GM19324 (cell line): Measurements from ENCODE around the gene LRRN3.

Source experiments
- ATAC-seq: cut with Tn5 transposase; IDR thresholded peaks from one replicate; pipeline ENCODE4 v1.9.1; 2021; ENCODE audit warnings: mild to moderate bottlenecking, moderate library complexity; ENCODE audit not compliant: unreplicated experiment, low FRiP score

Gene LRRN3

GRCh38 chr7:111103678-111104274 lies 12.8 kb downstream of the LRRN3 start:
- ATAC-seq, result peak; percentile 79

GRCh38 chr7:111104710-111105109 lies 13.8 kb downstream of the LRRN3 start:
- ATAC-seq, result no peak

GRCh38 chr7:111105269-111105668 lies 14.3 kb downstream of the LRRN3 start:
- no peak for ATAC-seq

- no peak for ATAC-seq
Measured at GRCh38 chr7:111107579-111107978, 16.7 kb downstream of the LRRN3 start.

DNA sequence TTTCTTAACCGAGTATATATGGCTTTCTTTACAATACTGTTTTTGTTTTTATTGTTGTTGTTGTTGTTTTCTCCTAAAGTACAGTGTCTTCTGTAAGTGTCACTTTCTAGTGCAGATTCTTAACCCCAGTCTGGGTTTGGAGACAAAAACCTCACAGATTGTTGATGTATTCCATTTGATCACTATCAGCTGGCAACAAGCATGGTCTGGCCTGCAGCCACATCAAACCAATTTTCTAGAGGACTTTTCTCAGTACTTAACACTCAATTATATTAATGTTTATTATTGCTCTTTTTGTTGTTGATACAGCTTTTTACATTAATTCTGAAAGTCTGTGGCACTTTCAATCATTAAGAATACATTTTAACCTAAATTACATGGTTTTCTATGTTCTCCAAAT lies 17.1 kb downstream of the LRRN3 start:
- ATAC-seq, result no peak

GRCh38 chr7:111108496-111108895 lies 17.6 kb downstream of the LRRN3 start:
- no peak for ATAC-seq

DNA sequence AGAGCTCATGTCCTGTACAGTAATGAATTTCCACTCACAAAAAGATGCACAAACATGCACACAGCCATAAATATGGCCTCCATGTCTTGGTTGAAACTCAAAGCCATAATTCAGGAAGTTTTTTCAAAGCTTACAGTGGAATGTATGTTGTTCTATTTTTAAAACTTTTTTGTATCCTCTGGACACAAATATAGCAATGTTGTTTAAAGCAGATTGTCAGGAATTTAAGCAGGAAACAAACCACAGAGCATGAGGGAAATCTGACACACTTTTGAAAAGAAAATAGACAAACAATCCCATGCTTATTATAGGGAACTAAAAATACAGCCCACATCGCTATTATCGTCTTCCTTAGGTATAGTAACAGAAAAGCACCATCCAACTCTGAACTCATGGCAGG lies 21.5 kb downstream of the LRRN3 start:
- ATAC-seq, result no peak

GRCh38 chr7:111113263-111114017 lies 22.5 kb downstream of the LRRN3 start:
- ATAC-seq, result no peak

- ATAC-seq, result no peak
Measured at GRCh38 chr7:111115966-111116365, 25.0 kb downstream of the LRRN3 start.

GRCh38 chr7:111126987-111127386 lies 36.1 kb downstream of the LRRN3 start:
- no peak for ATAC-seq

DNA sequence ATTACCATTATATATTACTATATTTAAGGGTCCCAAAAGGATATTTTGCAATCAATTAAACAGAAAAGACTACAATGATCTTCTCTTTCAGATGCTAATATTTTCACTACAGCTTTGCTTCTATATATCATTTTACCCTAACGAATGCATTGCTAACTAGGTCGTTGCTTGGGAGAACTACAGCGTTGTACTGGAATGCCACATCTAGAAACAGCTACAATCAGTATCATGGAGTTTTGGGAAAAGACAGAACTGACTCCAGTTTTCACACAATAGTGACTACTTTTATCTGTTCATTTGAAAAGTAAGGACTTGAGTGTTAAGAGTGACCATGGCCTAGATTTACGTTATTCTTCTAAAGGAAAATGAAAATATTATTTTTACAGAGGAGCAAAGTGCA lies 38.5 kb downstream of the LRRN3 start:
- no peak for ATAC-seq

GRCh38 chr7:111132833-111133232 lies 41.9 kb downstream of the LRRN3 start:
- no peak for ATAC-seq

- peak; percentile 76 for ATAC-seq
Measured at GRCh38 chr7:111137296-111138192, 46.6 kb downstream of the LRRN3 start.

- peak; percentile 88 for ATAC-seq
Measured at GRCh38 chr7:111138193-111138569, 47.3 kb downstream of the LRRN3 start.

DNA sequence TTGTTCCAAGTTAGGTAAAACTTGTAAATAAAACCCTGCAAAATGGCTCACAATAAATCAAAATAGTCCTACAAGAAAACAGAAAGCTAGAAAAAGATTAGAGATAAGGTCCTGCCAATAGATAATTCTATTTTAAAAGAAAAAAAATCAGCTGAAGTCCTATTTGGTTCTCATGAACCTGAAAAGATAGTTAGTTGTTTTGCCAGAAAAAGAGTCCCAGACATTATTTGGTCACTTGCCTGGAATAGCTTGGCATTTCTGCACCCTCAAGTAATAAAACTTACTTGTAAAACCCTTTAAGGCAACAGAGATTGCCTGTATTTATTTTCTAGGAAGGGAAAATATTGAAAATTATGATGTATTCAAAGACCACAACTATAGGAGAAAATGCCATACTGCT lies 47.7 kb downstream of the LRRN3 start:
- no peak for ATAC-seq

DNA sequence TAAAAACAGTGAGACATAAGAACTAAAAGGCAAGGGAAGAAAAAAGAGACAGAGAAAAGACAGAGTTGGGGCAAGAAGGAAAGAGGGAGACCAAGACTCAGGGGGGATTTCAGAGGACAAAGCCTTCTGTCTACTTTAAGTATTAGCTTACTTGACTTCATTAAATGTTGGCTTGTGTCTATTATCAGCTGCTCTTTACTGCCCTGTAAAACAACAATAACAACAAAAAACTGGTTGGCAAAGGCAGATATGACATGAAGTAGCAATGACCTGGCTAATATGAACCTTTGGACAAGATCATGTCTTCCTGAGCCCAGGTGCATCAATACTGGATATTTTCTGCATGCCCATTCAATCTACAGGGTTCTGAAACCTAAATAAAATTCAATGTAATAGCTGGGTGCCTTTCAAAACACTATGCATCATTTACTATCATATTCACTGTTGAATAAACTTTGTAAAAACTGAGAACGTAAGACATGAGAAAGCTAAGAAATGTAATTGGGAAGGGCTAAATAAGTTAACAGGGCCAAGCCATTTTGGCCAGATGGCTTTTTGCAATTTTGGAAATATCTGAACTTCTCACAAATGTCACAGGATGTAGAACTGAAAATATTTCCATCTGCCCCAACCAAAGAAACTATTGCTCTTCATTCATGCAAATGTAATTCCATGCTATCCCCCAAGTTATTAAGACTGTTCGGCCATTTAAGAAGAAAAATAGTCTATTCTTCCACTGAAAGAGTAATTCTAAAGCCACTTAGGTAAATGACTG lies 49.4 kb downstream of the LRRN3 start:
- ATAC-seq, result no peak

DNA sequence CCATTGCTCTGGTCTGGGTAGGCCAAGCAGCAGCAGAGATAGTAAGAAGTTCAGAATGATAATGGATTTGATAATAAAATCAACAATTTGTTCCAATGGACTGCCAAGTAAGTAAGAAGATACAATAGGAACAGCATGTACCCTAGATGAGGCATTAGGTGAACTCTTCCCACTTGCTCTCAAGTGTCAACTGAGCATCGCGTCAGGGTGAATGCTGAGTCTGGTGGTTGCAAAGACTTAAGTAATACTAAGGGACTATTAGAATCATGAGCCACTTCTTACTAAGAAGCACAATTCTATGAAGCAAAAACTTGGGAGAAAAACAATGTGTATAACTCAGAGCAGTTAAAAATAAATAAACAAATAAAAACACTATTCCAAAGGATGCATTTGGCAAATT lies 54.5 kb downstream of the LRRN3 start:
- no peak for ATAC-seq

DNA sequence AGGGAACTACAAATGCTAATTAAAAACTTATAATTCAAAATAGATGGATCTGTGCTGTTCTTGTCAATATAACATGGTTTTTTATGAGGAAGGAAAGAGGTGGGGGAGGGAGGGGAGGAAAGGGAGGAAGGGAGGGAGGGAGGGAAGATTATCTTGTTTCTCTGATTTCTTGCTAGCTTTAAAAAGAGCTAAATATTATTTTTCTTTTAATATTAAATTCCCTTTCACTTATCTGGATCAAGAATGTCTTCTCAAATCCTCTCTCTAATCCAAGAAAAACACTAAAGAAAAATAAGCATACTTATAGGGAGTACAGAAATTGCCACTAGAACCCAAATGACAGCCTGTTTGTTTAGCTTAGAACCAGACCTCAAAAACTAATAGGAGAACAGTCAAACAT lies 55.2 kb downstream of the LRRN3 start:
- no peak for ATAC-seq

- no peak for ATAC-seq
Measured at GRCh38 chr7:111147708-111148533, 57.0 kb downstream of the LRRN3 start.

DNA sequence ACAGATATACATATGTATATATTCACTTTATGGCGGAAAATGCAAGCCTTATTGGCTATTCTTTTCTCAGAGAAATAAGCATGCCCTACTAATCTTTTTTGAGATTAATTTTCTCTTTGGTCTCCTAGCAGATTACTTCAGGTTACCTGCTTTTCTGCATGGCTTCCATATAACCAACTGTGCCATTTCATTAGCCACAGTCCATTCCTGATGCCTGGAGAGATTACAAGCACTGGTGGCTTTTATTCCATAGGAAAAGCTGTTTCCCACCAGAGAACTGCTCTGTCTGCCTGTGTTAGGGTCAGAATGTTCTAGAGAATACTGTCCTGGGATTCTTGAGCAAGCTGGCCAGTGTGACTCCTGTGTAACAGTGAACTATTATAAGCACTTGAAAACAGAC lies 59.8 kb downstream of the LRRN3 start:
- no peak for ATAC-seq
